Ishikawa (cell line): ENCODE measurements around the gene PTPRD.

Experiments used
- CEBPB ChIP-seq: IDR thresholded peaks from 2 replicates; pipeline ENCODE4 v1.6.1; 2012
- CREB1 ChIP-seq: IDR thresholded peaks from 2 replicates; pipeline ENCODE4 v1.6.1; 2012; ENCODE audit warnings: low read depth
- EGR1 ChIP-seq: IDR thresholded peaks from 2 replicates; pipeline ENCODE4 v1.6.1; 2012
- EP300 ChIP-seq: IDR thresholded peaks from 2 replicates; pipeline ENCODE4 v1.6.1; 2012; ENCODE audit warnings: borderline replicate concordance
- FOXM1 ChIP-seq: IDR thresholded peaks from 2 replicates; pipeline ENCODE4 v1.6.1; 2012; ENCODE audit warnings: low read depth, borderline replicate concordance
- MAX ChIP-seq: IDR thresholded peaks from 2 replicates; pipeline ENCODE4 v1.6.1; 2012
- NFIC ChIP-seq: IDR thresholded peaks from 2 replicates; pipeline ENCODE4 v1.6.1; 2012
- RAD21 ChIP-seq: IDR thresholded peaks from 2 replicates; pipeline ENCODE4 v1.6.1; 2012; ENCODE audit warnings: low read depth
- REST ChIP-seq: IDR thresholded peaks from 2 replicates; pipeline ENCODE4 v1.6.1; 2012; ENCODE audit warnings: low read depth, mild to moderate bottlenecking
- TAF1 ChIP-seq: IDR thresholded peaks from 2 replicates; pipeline ENCODE4 v1.6.1; 2012; ENCODE audit warnings: low read depth, mild to moderate bottlenecking
- TCF12 ChIP-seq: IDR thresholded peaks from 2 replicates; pipeline ENCODE4 v1.6.1; 2012; ENCODE audit warnings: low read depth
- TEAD4 ChIP-seq: IDR thresholded peaks from 2 replicates; pipeline ENCODE4 v1.6.1; 2012
- USF1 ChIP-seq: IDR thresholded peaks from 2 replicates; pipeline ENCODE4 v1.6.1; 2012
- YY1 ChIP-seq: IDR thresholded peaks from 2 replicates; pipeline ENCODE4 v1.6.1; 2012; ENCODE audit warnings: low read depth
- ZBTB7A ChIP-seq: IDR thresholded peaks from 2 replicates; pipeline ENCODE4 v1.6.1; 2012; ENCODE audit warnings: low read depth

Gene PTPRD

DNA sequence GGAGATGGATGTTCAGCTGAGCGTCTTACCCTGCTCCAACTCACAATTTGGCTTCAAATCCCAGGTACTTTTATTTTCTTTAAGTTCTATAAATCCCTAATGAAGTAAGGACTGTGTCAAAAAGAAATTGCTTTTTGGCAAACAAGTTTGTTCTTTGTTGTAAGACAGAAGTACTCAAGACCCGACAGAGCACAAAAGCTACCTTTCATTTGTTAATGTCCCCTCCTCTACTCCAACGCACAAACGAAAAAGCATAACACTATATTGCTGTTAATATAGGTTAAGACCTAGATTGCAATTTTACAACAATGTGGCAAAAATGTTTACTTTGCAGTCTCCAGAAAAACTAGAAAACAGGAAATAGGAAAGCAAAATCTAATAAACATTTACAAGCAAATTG is 2217.8 kb downstream of the PTPRD start:
- TF ChIP-seq EP300 (no peak), FOXM1 (no peak), TEAD4 (no peak), EGR1 (no peak), CEBPB (no peak), CREB1 (no peak), REST (no peak), MAX (no peak), RAD21 (no peak), TCF12 (no peak), TAF1 (no peak), USF1 (no peak)

- TF ChIP-seq RAD21 (no peak), REST (no peak), MAX (no peak), FOXM1 (no peak), CREB1 (no peak), YY1 (no peak), TAF1 (no peak), EGR1 (no peak), CEBPB (no peak), NFIC (no peak)
These were observed 2218.5 kb downstream of the PTPRD start for GRCh38 chr9:8394341-8394740.

- TF ChIP-seq YY1 (no peak), USF1 (no peak), TEAD4 (no peak), TCF12 (no peak), REST (no peak)
These were observed 2219.9 kb downstream of the PTPRD start for GRCh38 chr9:8392866-8393265.

- TF ChIP-seq ZBTB7A (no peak), EP300 (no peak), CEBPB (no peak), CREB1 (no peak), TCF12 (no peak), NFIC (no peak), FOXM1 (no peak), MAX (no peak), TEAD4 (no peak), TAF1 (no peak), REST (no peak), RAD21 (no peak), YY1 (no peak), EGR1 (no peak), USF1 (no peak)
These were observed 2221.2 kb downstream of the PTPRD start for GRCh38 chr9:8391566-8391965.
